HG03103 (cell line): ENCODE measurements around the gene KCNS1.

Experiments used
- ATAC-seq: cut with Tn5 transposase; IDR thresholded peaks from one replicate; pipeline ENCODE4 v1.9.1; 2021; ENCODE audit warnings: low read depth; ENCODE audit not compliant: unreplicated experiment

The KCNS1 gene

GRCh38 chr20:45052698-45053429 lies 48.1 kb downstream of the KCNS1 start:
- no peak for ATAC-seq

GRCh38 chr20:45051204-45052060 lies 49.5 kb downstream of the KCNS1 start:
- ATAC-seq = no peak

GRCh38 chr20:45049904-45050471 lies 50.9 kb downstream of the KCNS1 start:
- no peak for ATAC-seq

DNA sequence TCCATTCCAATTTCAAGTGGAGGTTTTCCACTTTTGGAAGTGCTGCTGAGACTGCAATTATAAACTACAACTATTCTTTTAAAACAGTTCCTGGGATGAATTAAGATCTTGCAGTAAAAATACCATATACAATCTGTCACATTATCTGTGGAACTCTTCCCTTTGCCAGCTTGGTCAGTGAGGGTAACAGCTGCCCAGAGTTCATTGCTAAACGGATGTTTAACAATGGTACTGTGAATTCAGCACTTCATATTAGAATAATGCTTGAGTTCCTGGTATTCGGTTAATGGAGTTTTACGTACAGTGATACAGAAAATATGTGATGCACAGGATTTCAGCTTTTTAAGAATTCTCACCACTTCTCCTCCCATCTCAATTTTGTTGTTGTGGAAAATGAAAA lies 51.5 kb downstream of the KCNS1 start:
- no peak for ATAC-seq

- ATAC-seq = no peak
These were observed 53.3 kb downstream of the KCNS1 start for GRCh38 chr20:45047581-45048119.

- no peak for ATAC-seq
These were observed 56.3 kb downstream of the KCNS1 start for GRCh38 chr20:45044601-45045000.

GRCh38 chr20:45044084-45044573 lies 56.8 kb downstream of the KCNS1 start:
- ATAC-seq = no peak

DNA sequence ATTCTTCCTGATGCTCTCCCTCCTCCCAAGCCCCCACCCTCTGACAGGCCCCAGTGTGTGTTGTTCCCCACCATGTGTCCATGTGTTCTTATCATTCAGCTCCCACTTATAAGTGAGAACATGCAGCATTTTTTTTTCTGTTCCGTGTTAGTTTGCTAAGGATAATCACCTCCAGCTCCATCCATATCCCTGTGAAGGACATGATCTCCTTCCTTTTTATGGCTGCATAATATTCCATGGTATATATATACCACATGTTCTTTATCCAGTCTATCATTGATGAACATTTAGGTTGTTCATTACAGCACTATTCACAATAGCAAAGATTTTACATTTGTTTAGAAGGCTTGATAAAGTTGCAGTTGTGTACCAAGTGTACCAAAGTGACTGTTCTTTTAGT lies 57.9 kb downstream of the KCNS1 start:
- ATAC-seq = no peak
